WTC11 (cell line): ENCODE data around the gene CABP1. TPM values are rescaled to one million over a fixed set of nuclear protein-coding genes. Genes with fewer than 3 reads are reported as not detected.
A peak's percentile ranks its signal among the peaks of the same experiment; 100 is the strongest.

Source experiments
- ATAC-seq: fragments of 200-7000 bp; cut with Tn5 transposase; 2 replicates; pipeline ENCODE4 v1.10.0; 2021; ENCODE audit warnings: mild to moderate bottlenecking, moderate library complexity
- CTCF ChIA-PET: fragments of 300-600 bp; sonication (Branson Sonifier 250); formaldehyde crosslinking; loops from one replicate; lab custom pipeline; 2021; ENCODE audit warnings: antibody characterized with exemption; lab: Charles Lee
- POLR2A ChIA-PET: fragments of 350-600 bp; sonication (Branson Sonifier 250); formaldehyde crosslinking; loops from one replicate; lab custom pipeline; 2021; ENCODE audit warnings: antibody characterized with exemption; lab: Charles Lee
- DNase-seq: peaks from one replicate; pipeline ENCODE4 v3.0.0; 2021; ENCODE audit warnings: low spot score
- H3K27ac Mint-ChIP-seq: 2 replicates; pipeline ENCODE4 v1.8.0; 2021; ENCODE audit warnings: mixed read lengths
- H3K27me3 Mint-ChIP-seq: 2 replicates; pipeline ENCODE4 v1.8.0; 2021; ENCODE audit warnings: low read depth, mild to moderate bottlenecking, moderate library complexity, mixed read lengths
- H3K36me3 Mint-ChIP-seq: 2 replicates; pipeline ENCODE4 v1.8.0; 2021; ENCODE audit warnings: mixed read lengths
- H3K4me1 Mint-ChIP-seq: 2 replicates; pipeline ENCODE4 v1.8.0; 2022; ENCODE audit warnings: mixed read lengths
- H3K4me3 Mint-ChIP-seq: 2 replicates; pipeline ENCODE4 v1.8.0; 2021; ENCODE audit warnings: mild to moderate bottlenecking, moderate library complexity, mixed read lengths
- H3K9me3 Mint-ChIP-seq: 2 replicates; pipeline ENCODE4 v1.8.0; 2021; ENCODE audit warnings: mixed read lengths
- ATF1 ChIP-seq: sonication (generic); formaldehyde crosslinking; IDR thresholded peaks from 2 replicates; pipeline ENCODE4 v1.8.1; 2023; ENCODE audit warnings: mild to moderate bottlenecking, moderate library complexity, missing genetic modification reagents
- CDX4 ChIP-seq: fragments of 250-450 bp; sonication (Bioruptor Pico); IDR thresholded peaks from 2 replicates; pipeline ENCODE4 v1.9.0; 2021; ENCODE audit warnings: moderate library complexity, mild to moderate bottlenecking, inconsistent platforms, borderline replicate concordance
- CREM ChIP-seq: sonication (generic); formaldehyde crosslinking; IDR thresholded peaks from 2 replicates; pipeline ENCODE4 v1.8.1; 2022; ENCODE audit warnings: mild to moderate bottlenecking, missing genetic modification reagents, moderate library complexity
- ETV6 ChIP-seq: sonication (generic); formaldehyde crosslinking; IDR thresholded peaks from 2 replicates; pipeline ENCODE4 v1.8.1; 2022; ENCODE audit warnings: mild to moderate bottlenecking, missing genetic modification reagents
- FOXK1 ChIP-seq: sonication (generic); formaldehyde crosslinking; IDR thresholded peaks from 2 replicates; pipeline ENCODE4 v1.8.0; 2022; ENCODE audit warnings: mild to moderate bottlenecking, moderate library complexity, missing genetic modification reagents
- FOXP4 ChIP-seq: sonication (generic); formaldehyde crosslinking; IDR thresholded peaks from 2 replicates; pipeline ENCODE4 v1.8.0; 2022; ENCODE audit warnings: mild to moderate bottlenecking, missing genetic modification reagents
- GABPB1 ChIP-seq: sonication (generic); formaldehyde crosslinking; IDR thresholded peaks from 2 replicates; pipeline ENCODE4 v1.8.1; 2023; ENCODE audit warnings: mild to moderate bottlenecking, missing genetic modification reagents
- JUN ChIP-seq: sonication (generic); formaldehyde crosslinking; IDR thresholded peaks from 2 replicates; pipeline ENCODE4 v1.8.0; 2023; ENCODE audit warnings: mild to moderate bottlenecking, missing genetic modification reagents
- MLX ChIP-seq: sonication (generic); formaldehyde crosslinking; IDR thresholded peaks from 2 replicates; pipeline ENCODE4 v1.8.1; 2023; ENCODE audit warnings: mild to moderate bottlenecking, missing genetic modification reagents, moderate library complexity
- NFE2L1 ChIP-seq: sonication (generic); formaldehyde crosslinking; IDR thresholded peaks from 2 replicates; pipeline ENCODE4 v1.8.1; 2023; ENCODE audit warnings: missing genetic modification reagents
- USF1 ChIP-seq: sonication (generic); formaldehyde crosslinking; IDR thresholded peaks from 2 replicates; pipeline ENCODE4 v1.8.0; 2022; ENCODE audit warnings: mild to moderate bottlenecking, missing genetic modification reagents
- USF2 ChIP-seq: sonication (generic); formaldehyde crosslinking; IDR thresholded peaks from 2 replicates; pipeline ENCODE4 v1.8.1; 2023; ENCODE audit warnings: mild to moderate bottlenecking, missing genetic modification reagents, moderate library complexity
- ZBTB43 ChIP-seq: sonication (generic); formaldehyde crosslinking; IDR thresholded peaks from 2 replicates; pipeline ENCODE4 v1.8.1; 2023; ENCODE audit warnings: mild to moderate bottlenecking, missing genetic modification reagents
- ZNF281 ChIP-seq: sonication (generic); formaldehyde crosslinking; IDR thresholded peaks from 2 replicates; pipeline ENCODE4 v1.8.0; 2023; ENCODE audit warnings: mild to moderate bottlenecking, missing genetic modification reagents
- ZNF317 ChIP-seq: sonication (generic); formaldehyde crosslinking; IDR thresholded peaks from 2 replicates; pipeline ENCODE4 v1.8.1; 2023; ENCODE audit warnings: low read depth, mild to moderate bottlenecking, moderate library complexity, missing genetic modification reagents, borderline replicate concordance
- total RNA-seq: library from RNA; stranded (reverse); gene quantifications from 3 replicates; pipeline ENCODE4 v1.2.3, GENCODE V29; 2021

Gene CABP1
- total RNA-seq, 1 experiment from 2014 or later = 14.1 TPM

GRCh38 chr12:120700886-120701285 is 60.5 kb downstream of the CABP1 start (continued):
- no peak for TF ChIP-seq USF2
- TF ChIP-seq ZNF281 (CRISPR knock-in tag) = no peak
- no peak for TF ChIP-seq ATF1
- TF ChIP-seq MLX = no peak
- no peak for TF ChIP-seq ZBTB43 (CRISPR knock-in tag)
- no peak for TF ChIP-seq CREM (CRISPR knock-in tag)
- TF ChIP-seq, all 79 proteins: peak for 0

GRCh38 chr12:120702637-120703036 is 62.2 kb downstream of the CABP1 start:
- Mint-ChIP-seq H3K36me3 (peaks cover 39% of the 10 kb centered on the region), H3K27me3 (no peaks in the 10 kb centered on the region), H3K9me3 (no peaks in the 10 kb centered on the region), H3K27ac (no peak overlapping the region), H3K4me1 (no peaks in the 10 kb centered on the region), H3K4me3 (no peak overlapping the region)
- POLR2A ChIA-PET = no interaction called here
- DNase-seq (no peak), ATAC-seq (no peak)
- CTCF ChIA-PET = interaction anchor here (2.1 kb wide), 1 partner anchor 53 kb away, joined by 9 read pairs; no protein-coding TSS in a partner anchor
- no peak for TF ChIP-seq FOXK1 (CRISPR knock-in tag)
- no peak for TF ChIP-seq USF1 (CRISPR knock-in tag)
- TF ChIP-seq ETV6 = no peak
- no peak for TF ChIP-seq ZNF317 (CRISPR knock-in tag)
- TF ChIP-seq FOXP4 (CRISPR knock-in tag) = no peak

- no peaks in the 10 kb centered on the region for H3K4me1 Mint-ChIP-seq
- H3K27ac Mint-ChIP-seq = peak overlapping the region; percentile 84
- H3K27me3 Mint-ChIP-seq = no peaks in the 10 kb centered on the region
- TF ChIP-seq JUN (CRISPR knock-in tag) = no peak
- TF ChIP-seq NFE2L1 (CRISPR knock-in tag) = no peak
- TF ChIP-seq CDX4 = no peak
- no peak for TF ChIP-seq GABPB1 (CRISPR knock-in tag)
- POLR2A ChIA-PET = interaction anchor here (0.6 kb wide), 1 partner anchor 722 kb away, joined by 4 read pairs; no protein-coding TSS in a partner anchor
- peaks cover 34% of the 10 kb centered on the region for H3K36me3 Mint-ChIP-seq
- ATAC-seq = peak; percentile 42; the same call in 1 of the 2 replicates
- DNase-seq = no peak
- no peaks in the 10 kb centered on the region for H3K9me3 Mint-ChIP-seq
- CTCF ChIA-PET = interaction anchor here (1.1 to 2.1 kb wide), 2 partner anchors 54 to 57 kb away, joined by 3 to 9 read pairs; no protein-coding TSS in a partner anchor
- no peak overlapping the region for H3K4me3 Mint-ChIP-seq
Measured at GRCh38 chr12:120703311-120703942, 63.0 kb downstream of the CABP1 start.
